HG03159 (cell line): ENCODE data around the gene FOXR1.
"Not testable (repeated sequence)": the region's sequence is repeated elsewhere in the genome, so short reads cannot be mapped to it uniquely, and the experiment has no call there.

Experiments used
- ATAC-seq: cut with Tn5 transposase; IDR thresholded peaks from one replicate; pipeline ENCODE4 v1.9.1; 2021; ENCODE audit warnings: mild to moderate bottlenecking, moderate library complexity; ENCODE audit not compliant: unreplicated experiment

The FOXR1 gene

DNA sequence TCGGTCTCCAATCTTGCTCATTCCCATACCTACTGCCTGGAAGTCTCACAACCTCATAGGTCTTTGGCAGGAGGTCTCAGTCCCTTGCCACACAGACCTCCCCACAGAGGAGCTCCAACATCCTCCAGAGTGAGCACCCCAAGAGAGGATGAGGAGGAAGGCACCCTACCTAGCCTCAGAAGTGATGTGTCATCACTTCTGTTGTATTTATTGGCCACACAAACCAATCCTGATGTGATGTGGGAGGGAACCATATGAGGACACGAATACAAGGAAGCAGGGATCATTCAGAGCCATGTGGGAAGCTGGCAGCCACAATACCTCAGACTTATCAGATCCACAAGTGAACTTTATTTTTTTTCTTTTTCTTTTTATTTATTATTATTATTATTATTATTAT lies 24.5 kb upstream of the FOXR1 start:
- no peak for ATAC-seq

DNA sequence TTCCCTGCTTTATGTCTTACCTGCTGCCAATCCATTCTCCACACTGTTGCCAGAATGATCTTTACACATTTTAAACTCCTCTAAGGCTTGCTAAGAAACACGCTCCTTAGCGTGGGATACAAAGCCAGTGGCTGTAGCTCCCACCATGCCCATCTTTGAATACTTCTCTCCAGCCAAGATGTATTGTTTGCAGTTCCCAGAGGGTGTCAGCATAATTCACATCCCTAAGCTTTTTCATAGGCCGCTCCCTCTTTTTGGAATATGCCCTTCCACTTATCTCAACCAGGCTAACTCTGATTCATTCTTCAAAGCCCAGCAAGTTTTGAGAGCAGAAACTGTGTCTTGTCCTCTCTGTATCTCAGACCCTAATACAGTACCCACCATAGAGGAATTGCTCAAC lies 23.6 kb upstream of the FOXR1 start:
- no peak for ATAC-seq

DNA sequence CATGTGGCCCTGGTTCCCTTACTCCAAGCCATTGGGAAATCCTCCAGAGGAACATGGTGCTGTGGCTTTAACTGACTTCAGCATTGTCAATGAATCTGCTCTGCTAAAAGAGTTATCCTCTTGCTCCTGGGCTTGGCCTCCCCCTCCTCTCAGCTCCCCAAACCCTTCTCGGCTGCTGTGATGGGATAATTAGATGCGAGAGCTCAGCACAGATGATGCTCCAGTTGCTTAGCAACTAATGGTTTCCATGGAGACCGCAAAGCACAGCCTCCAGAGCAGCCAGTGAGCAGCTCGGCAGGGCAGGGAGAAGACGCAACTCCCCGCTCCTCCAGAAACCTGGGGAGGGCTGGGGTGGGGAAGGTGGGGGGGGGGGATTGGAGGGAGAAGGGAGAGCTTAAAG lies 18.3 kb upstream of the FOXR1 start:
- no peak for ATAC-seq

- not testable (repeated sequence) for ATAC-seq
These were observed 17.6 kb upstream of the FOXR1 start for GRCh38 chr11:118953976-118954375.

GRCh38 chr11:118956094-118956846 lies 15.3 kb upstream of the FOXR1 start, which contains the start of gene UPK2:
Gene UPK2 (plus strand): TSS chr11:118956298. CDS start chr11:118956351, 53 bp downstream.
- ATAC-seq: peak; percentile 72

- ATAC-seq: no peak
These were observed 14.6 kb upstream of the FOXR1 start for GRCh38 chr11:118956847-118957469.

- no peak for ATAC-seq
These were observed 14.0 kb upstream of the FOXR1 start for GRCh38 chr11:118957549-118957948.

GRCh38 chr11:118957968-118958367 lies 13.6 kb upstream of the FOXR1 start:
- no peak for ATAC-seq

DNA sequence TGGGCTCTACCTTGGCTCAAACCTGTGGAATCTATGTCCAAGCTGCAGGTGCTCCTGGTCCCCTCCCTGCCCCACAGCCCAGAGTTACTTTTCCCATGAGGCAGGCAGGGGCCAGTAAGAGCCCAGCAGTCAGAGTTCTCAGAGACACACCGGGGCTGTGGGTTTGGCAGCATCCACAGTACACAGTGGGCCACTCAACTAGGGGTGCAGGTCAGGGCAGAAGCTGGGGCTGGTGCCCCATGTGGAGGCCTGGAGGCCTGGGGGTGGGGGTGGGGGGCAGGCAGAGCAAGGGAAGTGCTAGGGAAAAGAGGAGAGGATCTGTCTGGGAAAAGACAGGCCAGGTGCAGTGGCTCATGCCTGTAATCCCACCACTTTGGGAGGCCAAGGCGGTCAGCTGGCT lies 13.0 kb upstream of the FOXR1 start:
- no peak for ATAC-seq

DNA sequence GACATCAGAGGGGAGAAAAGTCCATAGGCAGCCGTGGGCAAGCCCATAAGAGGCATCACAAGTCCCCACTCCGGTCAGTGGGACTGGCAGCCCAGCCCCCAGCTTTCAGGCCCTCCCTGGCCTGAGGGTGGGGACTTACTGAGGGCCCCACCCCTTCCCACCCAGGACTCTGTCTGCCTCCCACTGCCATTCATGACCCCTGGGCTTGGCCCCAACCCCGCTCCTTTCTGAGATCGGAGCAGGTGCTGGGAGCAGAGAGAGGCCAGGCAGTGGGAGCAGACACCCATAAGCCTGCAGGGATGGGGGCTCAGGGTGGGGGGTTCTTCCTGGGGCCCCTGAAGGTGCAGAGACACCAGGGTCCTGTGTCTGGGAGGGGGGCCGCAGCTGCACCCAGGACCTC lies 10.4 kb upstream of the FOXR1 start:
- ATAC-seq: no peak

DNA sequence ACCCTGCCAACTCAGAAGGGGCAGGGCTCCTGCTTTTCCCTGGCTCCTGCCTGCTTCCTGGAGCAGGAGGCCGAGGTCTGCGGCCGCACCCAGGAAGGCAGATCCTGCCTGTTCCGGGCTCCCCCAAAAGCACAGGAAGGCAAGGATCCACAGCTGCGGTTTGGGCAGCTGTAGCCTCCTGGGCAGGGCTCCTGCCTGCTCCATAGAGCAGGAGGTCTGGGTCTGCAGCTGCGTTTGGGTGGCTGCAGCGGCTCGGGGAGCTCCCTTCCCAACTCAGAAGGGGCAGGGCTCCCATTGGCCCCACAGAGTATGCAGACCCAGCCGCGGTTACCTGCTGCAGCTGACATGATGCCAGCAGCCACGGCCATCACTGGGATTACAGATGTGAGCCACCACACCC lies 10.0 kb upstream of the FOXR1 start:
- ATAC-seq: no peak

GRCh38 chr11:118969508-118969907 lies 2.1 kb upstream of the FOXR1 start:
- not testable (repeated sequence) for ATAC-seq

DNA sequence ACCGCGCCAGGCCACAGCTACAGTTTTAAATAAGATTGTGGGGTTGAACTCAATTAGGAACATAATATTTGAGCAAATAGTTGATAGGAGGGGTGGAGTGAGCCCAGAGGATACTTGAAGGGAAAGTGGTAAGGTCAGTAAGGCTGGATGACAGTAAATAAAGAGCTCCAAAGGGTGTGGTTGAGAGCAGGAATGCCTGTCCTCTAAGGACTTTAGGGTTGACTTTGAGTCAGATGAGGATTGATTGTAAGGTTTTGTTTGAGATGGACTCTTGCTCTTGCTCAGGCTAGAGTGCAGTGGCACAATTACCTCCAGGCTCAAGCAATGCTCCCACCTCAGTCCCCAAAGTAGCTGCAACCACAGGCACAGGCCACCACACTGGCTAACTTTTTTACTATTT lies 2.4 kb downstream of the FOXR1 start:
- no peak for ATAC-seq

- ATAC-seq: no peak
These were observed 4.5 kb downstream of the FOXR1 start for GRCh38 chr11:118975771-118976709.

DNA sequence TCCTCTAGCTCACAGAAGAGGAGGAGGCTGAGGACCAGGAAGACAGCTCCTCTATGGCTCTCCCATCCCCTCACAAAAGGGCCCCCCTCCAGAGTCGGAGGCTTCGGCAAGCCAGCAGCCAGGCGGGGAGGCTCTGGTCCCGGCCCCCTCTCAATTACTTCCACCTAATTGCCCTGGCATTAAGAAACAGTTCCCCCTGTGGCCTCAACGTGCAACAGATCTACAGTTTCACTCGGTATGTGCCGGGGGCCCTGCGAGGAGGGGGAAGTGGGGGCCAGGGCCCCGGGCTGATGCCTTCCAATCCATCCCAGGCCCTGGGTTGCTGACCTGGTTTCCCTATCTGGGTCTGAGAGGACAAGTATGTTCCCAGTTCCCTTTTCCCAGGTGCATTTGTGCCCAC lies 7.9 kb downstream of the FOXR1 start:
- no peak for ATAC-seq

- ATAC-seq: no peak
These were observed 8.8 kb downstream of the FOXR1 start for GRCh38 chr11:118980191-118980881.

GRCh38 chr11:118984337-118984736 lies 12.8 kb downstream of the FOXR1 start:
- not testable (repeated sequence) for ATAC-seq

- no peak for ATAC-seq
These were observed 13.3 kb downstream of the FOXR1 start for GRCh38 chr11:118984825-118985224.

DNA sequence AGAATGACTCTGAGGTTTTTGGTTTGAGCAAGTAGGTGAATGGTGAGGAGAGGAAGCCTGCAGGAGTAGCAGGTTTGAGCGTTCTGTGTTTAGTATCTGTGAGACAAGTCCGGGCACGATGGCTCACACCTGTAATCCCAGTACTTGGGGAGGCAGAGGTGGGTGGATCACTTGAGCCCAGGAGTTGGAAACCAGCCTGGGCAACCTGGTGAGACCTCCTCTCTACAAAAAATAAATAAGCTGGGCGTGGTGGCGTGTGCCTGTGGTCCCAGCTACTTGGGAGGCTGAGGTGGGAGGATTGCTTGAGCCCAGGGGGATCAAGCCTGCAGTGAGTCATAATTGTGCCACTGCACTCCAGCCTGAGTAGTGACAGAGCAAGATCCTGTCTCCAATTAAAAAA lies 16.7 kb downstream of the FOXR1 start:
- no peak for ATAC-seq

DNA sequence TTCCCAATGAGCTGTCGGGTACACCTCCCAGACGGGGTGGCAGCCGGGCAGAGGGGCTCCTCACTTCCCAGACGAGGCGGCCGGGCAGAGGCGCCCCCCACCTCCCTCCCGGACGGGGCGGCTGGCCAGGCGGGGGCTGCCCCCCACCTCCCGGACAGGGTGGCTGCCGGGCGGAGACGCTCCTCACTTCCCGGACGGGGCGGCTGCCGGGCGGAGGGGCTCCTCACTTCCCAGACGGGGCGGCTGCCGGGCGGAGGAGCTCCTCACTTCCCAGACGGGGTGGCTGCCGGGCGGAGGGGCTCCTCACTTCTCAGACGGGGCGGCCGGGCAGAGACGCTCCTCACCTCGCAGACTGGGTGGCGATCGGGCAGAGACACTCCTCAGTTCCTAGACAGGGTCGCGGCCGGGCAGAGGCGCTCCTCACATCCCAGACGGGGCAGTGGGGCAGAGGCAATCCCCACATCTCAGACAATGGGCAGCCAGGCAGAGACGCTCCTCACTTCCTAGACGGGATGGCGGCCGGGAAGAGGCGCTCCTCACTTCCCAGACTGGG lies 20.0 kb downstream of the FOXR1 start:
- ATAC-seq: not testable (repeated sequence)
